GM21529 (cell line): Measurements from ENCODE around the gene KLK12.

ENCODE experiments used
- ATAC-seq: cut with Tn5 transposase; IDR thresholded peaks from one replicate; pipeline ENCODE4 v1.9.1; 2021; ENCODE audit not compliant: unreplicated experiment

Gene KLK12

GRCh38 chr19:50983625-50984292, 51.0 kb downstream of the KLK12 start, which contains the start of gene KLK7:
Gene KLK7 (minus strand): TSS chr19:50983917. CDS start chr19:50982399, 1,518 bp downstream.
- no peak for ATAC-seq

- no peak for ATAC-seq
These were observed 52.6 kb downstream of the KLK12 start for GRCh38 chr19:50982186-50982585.

GRCh38 chr19:50981587-50982146, 53.1 kb downstream of the KLK12 start:
- ATAC-seq = no peak

- no peak for ATAC-seq
These were observed 54.6 kb downstream of the KLK12 start for GRCh38 chr19:50980208-50980607.

GRCh38 chr19:50979758-50980157, 55.0 kb downstream of the KLK12 start:
- ATAC-seq = no peak
